HK-2 (cell line): ENCODE data around the gene RGS5.
"Not testable (repeated sequence)": the region's sequence is repeated elsewhere in the genome, so short reads cannot be mapped to it uniquely, and the experiment has no call there.

Source experiments
- DNase-seq: peaks from one replicate; pipeline ENCODE4 v3.0.0-alpha.2; 2018; ENCODE audit not compliant: unreplicated experiment

The RGS5 gene, protein sequence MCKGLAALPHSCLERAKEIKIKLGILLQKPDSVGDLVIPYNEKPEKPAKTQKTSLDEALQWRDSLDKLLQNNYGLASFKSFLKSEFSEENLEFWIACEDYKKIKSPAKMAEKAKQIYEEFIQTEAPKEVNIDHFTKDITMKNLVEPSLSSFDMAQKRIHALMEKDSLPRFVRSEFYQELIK

DNA sequence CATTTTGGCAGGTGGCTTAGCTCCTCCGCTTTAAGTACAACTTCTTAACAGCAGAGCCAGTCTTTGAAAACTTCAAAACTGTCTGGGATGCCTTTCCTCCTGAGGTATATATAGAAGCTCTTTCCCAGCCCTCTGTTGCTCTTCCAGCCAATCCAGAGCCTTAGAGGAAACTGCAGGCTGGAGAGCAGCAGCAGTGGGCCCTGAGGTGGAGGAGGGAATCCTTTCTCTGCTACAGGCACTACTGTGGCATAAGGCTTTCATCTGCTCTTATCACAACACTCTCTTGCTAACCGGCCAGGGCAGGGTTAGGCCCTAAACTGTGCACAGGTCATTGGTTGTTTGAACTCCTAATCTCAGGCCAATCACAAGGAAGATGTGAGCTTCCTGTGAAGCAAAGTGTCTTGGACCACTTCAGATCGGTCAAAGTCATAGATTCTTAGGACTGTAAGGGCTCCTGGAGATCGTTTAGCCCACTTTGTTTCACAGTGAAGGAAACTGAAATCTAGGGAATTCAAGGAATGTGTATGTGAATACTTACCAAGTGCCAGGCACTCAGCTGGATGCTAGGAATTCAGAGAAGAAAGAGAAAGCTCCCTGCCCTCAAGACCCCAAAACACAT is at the start of gene RGS5:
Gene RGS5, minus strand, starts transcription at position 84 of the 619 bp plus-strand sequence. Its CDS starts 81 bp downstream, at position 3.
- peak; percentile 3 for DNase-seq

DNA sequence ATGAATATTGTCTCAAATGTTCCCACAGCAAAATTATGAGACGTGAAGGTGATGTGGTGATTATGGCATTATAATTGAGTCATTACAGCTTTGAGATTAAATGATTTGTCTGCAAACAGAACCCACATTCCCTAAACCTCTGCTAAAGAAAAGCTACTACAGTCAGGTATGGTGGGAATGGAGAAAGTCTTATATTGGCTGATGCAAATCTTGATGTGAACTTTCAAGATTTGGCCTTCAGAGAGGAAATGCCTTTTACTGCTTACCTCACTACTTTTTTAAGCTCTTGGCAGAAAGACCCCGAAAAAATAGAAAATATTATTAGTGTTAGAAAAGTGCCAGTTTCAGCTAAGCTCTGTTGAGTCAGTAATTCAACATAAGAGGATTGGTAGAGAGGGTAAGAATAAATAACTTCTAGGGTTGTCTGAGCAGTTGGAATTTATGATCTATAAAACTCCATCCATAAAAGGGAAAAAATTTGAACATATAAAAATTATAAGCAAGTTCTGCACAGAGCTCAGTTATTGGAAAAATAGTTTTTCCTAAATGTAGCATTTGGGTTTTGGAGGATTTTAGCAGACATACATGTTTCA is 47.8 kb upstream of the RGS5 start:
- no peak for DNase-seq

DNA sequence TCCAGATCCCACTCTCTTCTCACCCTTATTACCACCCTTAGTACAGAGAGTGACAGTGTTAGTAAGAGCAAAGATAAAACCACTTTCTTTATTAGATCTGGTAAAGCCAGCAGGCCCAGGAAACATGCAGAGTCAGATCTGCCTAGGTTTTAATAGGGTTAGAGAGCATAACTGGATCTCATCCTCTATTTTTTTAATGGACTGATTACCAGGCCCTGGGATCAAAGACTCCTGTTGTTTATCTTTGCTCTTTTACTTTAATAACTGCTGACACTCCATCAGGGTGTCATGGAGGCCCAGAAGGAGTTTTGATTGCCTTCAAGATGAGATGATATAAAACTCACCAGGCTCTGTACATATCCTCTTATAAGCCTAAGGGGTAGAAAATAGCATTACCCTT is 45.3 kb upstream of the RGS5 start:
- no peak for DNase-seq

DNA sequence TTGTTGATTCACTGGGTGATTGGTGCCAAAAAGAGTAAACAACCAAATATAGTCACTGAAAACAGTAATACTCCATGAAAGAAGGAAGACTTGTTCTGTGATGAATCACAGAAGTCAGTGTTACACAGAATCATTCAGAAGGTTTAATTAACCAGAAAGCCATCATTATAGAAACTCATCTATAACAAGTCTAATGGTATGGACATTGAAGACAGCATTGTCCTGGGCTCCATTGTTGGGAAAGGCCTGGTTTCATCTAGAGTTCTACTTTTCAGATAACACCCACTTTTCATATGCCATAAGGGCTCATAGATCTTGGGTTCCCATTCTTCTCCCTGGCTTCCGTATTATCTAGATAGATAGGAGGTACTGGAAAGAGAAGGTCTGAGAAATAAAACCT is 41.9 kb upstream of the RGS5 start:
- DNase-seq: not testable (repeated sequence)

DNA sequence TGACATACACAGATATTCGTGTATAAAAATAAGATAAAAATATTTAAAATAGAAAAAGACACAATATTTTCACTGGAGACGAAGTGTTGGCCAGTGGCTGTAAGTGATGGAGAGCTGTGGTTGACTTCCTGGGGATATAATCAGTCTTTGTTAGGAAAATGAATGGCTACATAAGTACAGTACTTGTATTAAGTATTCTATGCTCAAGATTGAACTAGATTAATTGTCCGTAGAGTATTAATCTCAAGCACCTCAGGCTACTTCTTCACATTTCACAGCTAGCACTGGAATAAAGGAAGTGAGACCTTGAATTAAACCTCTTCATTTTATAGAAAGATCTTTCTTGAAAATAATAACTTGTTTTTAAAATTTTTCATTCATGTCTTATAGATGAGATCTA is 39.0 kb upstream of the RGS5 start:
- no peak for DNase-seq

DNA sequence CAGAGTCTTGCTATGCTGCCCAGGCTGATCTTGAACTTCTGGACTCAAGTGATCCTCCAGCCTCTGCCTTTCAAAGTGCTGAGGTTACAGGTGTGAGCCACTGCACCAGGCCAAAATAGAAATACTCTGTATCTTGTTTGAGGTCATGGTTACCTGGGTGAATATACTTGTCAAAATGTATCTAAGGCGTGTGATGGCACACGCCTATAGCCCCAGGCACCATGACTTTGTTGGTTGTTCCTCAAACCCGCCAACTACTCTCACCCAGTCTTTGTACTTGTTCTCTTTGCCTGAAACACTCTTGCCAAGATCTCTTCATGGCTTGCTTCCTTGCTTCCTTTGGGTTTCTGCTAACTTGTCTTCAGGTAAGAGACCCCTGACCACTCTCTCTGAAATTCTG is 38.0 kb upstream of the RGS5 start:
- DNase-seq: no peak

DNA sequence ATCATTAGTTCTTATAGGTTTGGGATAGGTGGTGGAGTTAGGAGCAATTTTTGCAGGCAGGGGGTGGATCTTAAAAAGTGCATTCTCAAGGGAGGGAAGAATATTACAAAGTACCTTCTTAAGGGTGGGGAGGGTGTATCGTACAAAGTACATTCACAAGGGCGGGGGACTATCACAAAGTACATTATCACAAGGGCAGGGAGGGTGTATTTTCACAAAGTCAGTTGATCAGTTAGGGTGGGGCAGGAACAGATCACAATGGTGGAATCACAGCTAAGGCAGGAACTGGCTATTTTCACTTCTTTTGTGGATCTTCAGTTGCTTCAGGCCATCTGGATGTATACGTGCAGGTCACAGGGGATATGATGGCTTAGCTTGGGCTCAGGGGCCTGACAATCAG is 30.9 kb upstream of the RGS5 start:
- DNase-seq: not testable (repeated sequence)

DNA sequence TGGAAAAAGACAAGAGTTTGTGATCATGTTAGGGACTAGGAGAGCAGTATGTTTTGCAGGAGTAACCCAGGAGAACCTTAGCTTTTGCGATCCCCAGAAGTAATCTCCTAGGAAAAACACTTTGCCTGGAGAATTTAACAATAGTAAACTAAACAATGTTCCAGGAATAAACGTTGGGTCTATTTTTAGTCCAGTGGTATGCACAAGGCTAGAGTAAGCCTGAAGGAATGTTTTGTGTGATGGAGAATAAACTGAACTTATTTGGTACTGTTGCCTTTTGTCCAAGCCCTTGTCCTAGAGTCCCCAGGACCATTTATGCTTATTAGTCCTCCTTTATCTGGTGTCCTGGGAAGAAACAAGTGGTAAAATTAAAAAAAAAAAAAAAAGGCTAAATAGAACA is 28.7 kb upstream of the RGS5 start:
- DNase-seq: no peak

DNA sequence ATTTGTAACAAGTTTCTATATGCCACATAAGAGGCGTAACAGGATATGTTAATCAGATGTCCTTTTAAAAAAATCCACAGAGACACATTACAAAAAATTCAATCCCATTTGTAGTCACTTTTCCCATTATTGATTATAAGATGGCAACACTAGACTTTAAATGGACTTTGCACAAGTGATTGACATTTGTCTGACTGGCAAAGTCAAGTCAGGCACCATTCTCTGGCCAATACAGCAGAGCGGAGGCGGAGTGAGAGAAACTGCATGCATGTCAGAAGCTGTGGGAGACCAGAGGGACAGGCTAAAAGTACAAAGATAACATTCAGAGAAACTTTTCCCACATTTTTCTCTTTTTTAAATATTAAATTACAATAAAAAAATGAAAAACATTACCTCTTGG is 28.1 kb upstream of the RGS5 start:
- no peak for DNase-seq

DNA sequence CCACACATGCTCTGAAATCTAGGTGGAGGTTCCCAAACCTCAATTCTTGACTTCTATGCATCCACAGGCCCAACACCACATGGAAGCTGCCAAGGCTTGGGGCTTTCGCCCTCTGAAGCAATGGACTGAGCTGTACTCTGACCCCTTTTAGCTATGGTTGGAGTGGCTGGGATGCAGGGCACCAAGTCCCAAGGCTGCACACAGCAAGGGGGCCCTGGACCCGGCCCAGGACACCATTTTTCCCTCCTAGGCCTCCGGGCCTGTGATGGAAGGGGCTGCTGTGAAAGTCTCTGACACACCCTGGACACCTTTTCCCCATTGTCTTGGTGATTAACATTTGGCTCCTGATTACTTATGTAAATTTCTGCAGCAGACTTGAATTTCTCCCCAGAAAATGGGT is 25.6 kb upstream of the RGS5 start:
- DNase-seq: not testable (repeated sequence)

DNA sequence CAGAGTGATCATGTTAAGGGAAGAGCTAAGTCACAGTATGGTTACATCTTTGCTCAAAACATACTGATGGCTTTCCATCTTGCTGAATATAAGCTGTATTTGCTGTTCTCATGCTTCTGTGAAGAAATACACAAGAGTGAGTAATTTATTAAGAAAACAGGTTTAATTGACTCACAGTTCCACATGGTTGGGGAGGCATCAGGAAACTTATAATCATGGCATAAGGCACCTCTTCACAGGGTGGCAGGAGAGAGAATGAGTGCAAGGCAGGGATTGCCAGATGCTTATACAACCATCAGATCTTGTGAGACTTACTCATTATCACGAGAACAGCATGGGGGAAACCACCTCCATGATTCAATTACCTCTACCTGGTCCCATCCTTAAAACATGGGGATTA is 24.4 kb upstream of the RGS5 start:
- no peak for DNase-seq

DNA sequence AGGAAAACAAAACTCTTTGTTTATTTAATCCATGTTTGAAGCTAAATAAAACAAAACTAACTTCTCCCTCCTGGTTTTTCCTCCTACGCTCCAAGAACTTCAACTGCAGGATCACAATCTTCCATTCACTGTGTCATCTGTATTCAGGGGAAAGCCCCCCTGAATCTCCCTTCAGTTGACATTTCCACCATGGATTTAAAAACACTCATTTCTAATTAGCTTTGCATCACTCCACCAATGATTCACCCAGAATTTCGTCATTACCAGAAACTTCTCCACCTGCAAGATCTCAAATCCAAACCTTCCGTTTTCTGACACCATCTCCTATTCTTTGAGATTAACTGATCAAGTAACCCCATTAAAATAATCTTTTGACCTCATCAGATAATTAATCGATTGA is 10.9 kb upstream of the RGS5 start:
- DNase-seq: no peak

DNA sequence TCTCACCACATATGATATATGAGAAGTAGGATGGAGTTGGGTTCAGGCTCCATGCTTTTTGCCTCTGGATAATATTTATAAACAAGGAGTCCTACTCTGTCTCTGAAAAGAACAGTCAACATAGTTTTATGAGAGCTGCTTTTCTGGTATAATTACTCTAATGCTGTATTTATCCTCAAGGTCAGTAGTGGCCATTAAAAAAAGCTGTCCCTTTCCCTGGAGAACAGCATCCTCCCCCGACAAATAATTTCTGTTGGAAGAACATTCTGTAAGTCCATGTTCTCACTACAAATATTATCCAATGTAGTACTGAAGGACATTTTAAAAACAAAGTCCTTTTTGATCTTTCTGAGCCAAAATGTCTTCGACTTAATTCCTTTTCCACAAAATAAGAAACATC is 9.0 kb upstream of the RGS5 start:
- DNase-seq: no peak

DNA sequence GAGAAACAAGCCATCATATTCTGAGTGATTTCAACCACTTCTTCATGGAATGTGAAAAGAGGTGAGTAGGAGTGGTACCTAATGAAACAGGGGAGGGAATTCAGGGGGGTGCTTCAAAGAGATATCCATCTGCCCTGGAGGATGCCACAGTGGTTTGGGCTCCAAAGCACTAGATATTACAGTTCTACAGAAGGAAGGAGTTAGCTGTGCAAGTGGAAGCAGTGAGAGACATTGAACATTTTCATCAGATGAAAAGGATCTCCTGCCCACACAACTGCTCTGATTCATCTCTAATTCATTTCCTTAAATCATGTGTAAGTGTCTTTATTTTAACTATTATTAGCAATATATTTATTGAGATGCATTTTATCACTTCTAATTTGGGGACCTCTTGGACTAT is 2.8 kb upstream of the RGS5 start:
- no peak for DNase-seq

DNA sequence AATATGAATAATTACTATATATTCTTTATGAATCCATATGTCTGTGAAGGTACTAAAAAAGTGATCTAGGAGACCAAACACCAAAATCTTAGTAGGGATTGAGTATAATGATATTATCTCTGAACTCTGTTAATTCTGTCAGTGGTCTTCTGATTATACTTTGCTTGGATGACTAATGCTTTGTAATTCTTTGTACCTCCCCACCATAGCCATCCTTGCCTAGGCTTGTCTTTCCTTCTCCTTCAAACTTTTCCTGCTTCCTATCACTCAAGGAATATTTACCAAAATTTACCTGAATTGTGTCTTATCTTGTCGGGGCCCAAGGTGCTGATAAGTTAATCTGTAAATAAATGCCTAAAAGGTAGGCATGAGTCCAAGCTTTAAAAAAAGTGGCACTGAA is 845 bp upstream of the RGS5 start:
- DNase-seq: no peak

DNA sequence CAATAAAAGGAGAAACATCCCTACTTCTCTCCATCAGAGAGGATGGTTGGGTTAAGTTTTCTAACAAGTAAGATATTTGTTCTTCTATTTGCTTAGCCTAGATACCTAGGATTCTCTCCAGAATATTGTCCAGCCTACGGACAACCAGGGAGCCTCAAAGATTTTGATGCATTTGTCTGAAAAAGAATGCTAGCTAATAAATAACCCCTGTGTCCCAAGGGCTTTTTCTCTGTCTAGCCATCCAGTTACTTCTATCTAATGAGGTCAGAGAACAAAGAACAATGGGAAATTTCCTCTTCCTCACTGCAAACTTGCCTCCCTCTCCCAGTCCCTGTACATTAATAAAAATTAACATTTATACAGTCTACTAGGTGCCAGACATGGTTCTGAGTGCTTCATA is 810 bp downstream of the RGS5 start:
- no peak for DNase-seq

DNA sequence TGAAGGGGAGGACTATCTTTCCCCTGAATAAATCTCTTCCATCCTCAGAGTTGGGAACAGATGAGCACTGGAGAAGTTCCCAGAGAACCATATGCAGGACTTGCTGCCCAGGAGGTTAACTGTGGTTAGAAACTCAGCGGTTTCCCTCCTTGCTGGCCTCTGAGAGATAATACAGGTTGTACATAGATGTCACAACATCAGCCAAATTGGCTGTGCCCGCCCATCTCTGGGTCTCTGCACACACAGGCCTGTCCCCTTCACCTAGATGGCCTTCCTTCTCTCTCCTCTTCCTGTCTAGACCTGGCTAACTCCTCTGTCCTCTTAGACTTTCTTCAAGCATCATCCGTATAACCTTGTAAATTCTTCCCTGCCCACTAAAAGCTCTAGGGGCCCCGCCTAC is 5.7 kb downstream of the RGS5 start:
- DNase-seq: no peak

DNA sequence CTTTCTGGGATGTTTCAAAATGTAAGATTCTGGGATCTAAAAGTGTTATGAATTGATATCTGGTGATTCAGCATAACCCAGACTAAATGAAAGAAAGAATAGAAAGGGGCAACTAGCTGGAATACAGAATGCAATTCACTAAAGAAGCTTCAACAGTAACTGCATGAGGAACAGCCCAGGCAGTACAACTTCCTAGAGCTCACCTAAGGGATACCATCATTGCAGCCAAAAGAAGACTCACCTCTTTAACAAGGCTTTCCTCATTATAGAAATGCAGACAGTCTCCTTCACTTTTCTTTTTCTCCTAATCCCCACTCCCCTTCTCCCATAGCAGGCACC is 6.3 kb downstream of the RGS5 start:
- DNase-seq: no peak

DNA sequence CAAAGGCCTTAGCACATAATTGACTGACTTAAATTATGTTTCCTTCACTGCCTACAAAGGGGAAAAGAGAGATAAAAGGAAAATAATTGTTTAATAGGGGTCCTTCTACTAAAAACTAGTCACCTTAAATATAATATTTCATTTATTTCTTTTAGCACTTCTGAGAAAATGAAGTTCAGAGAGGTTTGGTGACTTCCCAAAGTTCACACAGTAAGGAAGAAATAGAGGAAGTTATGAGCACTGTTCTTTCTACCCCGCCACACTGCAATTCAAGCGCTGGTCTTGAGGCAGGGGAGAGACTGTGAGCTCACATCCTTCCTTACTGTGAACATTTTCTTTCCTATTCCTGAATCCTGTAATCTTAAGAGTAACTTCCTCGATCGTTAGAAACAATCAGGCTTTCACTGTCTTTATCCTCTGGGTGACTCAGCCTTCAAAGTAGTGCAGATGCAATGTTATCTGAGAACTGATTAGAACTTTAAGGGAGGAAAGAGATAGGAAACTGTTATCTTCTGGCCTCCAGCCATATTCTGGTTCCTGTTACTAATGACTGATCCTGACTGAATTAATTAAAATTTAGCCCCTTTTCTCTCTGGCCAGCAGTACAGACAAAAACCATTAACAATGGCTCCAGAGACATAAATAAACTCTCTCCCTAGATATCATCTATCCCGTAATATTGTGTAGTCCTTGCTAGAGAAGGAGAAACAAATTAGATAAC is 6.8 kb downstream of the RGS5 start:
- DNase-seq: no peak

DNA sequence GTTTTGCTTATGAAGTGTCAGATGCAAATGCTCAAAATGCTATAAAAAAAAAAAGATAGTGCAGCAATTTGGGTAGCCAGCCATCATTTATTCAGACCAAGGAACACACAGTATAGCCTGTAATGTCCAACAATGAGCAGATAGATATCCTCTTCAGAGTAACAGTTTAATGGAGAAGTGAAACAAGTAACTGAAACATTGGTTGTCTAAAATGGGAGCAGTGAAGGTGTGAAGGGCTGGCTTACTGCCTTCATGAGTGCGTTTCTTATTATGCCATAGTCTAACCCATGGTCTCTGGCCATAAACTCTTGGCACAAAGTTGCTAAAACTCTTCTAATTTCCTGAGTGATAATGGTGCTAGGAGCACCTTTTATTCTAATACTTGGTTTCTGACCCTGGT is 11.4 kb downstream of the RGS5 start:
- DNase-seq: no peak

DNA sequence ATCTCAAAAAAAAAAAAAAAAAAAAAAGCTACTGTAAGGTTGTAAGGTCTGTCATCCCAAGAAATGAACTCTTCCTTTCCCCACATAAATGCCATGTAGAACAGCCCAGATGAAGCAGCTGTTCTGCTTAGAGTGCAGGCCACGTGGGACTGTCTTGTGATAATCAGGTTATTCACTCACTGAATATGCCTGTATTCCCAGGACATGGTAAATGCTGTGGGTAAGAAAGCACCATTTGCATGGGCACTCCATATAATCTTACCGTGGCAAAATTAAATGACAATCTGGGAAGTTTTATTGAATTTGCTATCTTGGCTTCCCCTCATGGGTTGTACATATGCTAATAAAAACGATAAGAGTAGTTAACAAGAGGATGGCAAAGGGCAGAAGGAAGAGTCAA is 13.8 kb downstream of the RGS5 start:
- DNase-seq: no peak

DNA sequence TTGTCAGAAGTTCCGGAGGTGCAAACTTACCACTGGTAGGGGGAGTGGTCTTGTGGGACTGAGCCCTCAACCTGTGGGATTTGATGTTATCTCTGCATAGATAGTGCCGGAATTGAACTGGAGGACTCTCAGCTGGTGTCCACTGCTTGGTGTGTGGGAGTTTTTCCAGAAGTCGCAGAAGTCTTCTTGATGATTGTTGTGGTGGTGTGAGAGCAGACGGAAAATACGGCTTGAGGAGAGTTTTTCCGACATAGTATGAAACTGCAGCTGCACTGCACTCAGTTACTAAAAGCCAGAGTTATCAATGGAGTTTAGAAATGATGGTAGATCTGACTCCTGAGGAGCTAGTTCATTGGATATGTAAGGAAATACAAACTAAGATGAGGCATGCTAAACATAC is 14.9 kb downstream of the RGS5 start:
- no peak for DNase-seq

DNA sequence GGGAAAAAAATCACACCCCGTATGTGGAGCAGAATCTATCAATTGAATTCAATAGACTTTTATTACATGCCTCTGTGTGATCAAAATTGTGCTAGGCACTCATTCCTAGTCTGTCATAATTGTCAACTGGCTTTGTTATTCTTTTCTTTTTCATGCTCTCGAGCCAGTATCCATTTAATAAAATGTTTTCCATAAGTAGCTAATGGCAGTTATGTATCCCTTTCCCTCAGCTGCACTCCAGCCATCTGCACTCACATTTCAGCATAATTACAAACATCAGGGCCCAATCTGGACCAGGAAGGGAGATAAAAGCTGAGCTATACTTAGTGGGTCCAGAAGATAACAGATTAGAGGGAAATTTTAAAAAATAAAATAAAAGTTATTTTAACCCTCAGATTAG is 15.9 kb downstream of the RGS5 start:
- DNase-seq: no peak
